GM21825 (cell line): Measurements from ENCODE around the gene PRKAG2.
"Not testable (repeated sequence)": the region's sequence is repeated elsewhere in the genome, so short reads cannot be mapped to it uniquely, and the experiment has no call there.

Experiments
- ATAC-seq: cut with Tn5 transposase; IDR thresholded peaks from one replicate; pipeline ENCODE4 v1.9.1; 2021; ENCODE audit warnings: mild to moderate bottlenecking, moderate library complexity; ENCODE audit not compliant: unreplicated experiment

Gene PRKAG2

GRCh38 chr7:151581741-151582140 lies 295.2 kb downstream of the PRKAG2 start:
- no peak for ATAC-seq

- no peak for ATAC-seq
These were observed 297.3 kb downstream of the PRKAG2 start for GRCh38 chr7:151579644-151580043.

GRCh38 chr7:151575410-151575809 lies 301.5 kb downstream of the PRKAG2 start:
- ATAC-seq, result no peak

GRCh38 chr7:151573046-151573445 lies 303.9 kb downstream of the PRKAG2 start:
- ATAC-seq, result not testable (repeated sequence)

GRCh38 chr7:151572136-151572535 lies 304.8 kb downstream of the PRKAG2 start:
- no peak for ATAC-seq

GRCh38 chr7:151571471-151571870 lies 305.4 kb downstream of the PRKAG2 start:
- ATAC-seq, result no peak

- no peak for ATAC-seq
These were observed 306.5 kb downstream of the PRKAG2 start for GRCh38 chr7:151570366-151570915.

- no peak for ATAC-seq
These were observed 307.7 kb downstream of the PRKAG2 start for GRCh38 chr7:151568956-151569940.

GRCh38 chr7:151566897-151567320 lies 310.0 kb downstream of the PRKAG2 start:
- ATAC-seq, result no peak

- no peak for ATAC-seq
These were observed 311.4 kb downstream of the PRKAG2 start for GRCh38 chr7:151565541-151565940.

GRCh38 chr7:151560243-151560642 lies 316.7 kb downstream of the PRKAG2 start:
- ATAC-seq, result no peak

GRCh38 chr7:151559557-151560183 lies 317.2 kb downstream of the PRKAG2 start:
- ATAC-seq, result no peak

- ATAC-seq, result no peak
These were observed 318.3 kb downstream of the PRKAG2 start for GRCh38 chr7:151558575-151558974.

GRCh38 chr7:151556592-151556991 lies 320.3 kb downstream of the PRKAG2 start:
- no peak for ATAC-seq

GRCh38 chr7:151553356-151553755 lies 323.6 kb downstream of the PRKAG2 start:
- ATAC-seq, result no peak

GRCh38 chr7:151552352-151553028 lies 324.4 kb downstream of the PRKAG2 start:
- no peak for ATAC-seq

- ATAC-seq, result no peak
These were observed 325.1 kb downstream of the PRKAG2 start for GRCh38 chr7:151551820-151552219.

- no peak for ATAC-seq
These were observed 326.1 kb downstream of the PRKAG2 start for GRCh38 chr7:151550656-151551286.

- ATAC-seq, result no peak
These were observed 327.3 kb downstream of the PRKAG2 start for GRCh38 chr7:151549644-151550043.

GRCh38 chr7:151549083-151549482 lies 327.8 kb downstream of the PRKAG2 start:
- no peak for ATAC-seq

- ATAC-seq, result no peak
These were observed 332.7 kb downstream of the PRKAG2 start for GRCh38 chr7:151544183-151544582.
